Measurements from ENCODE around the gene AUTS2.

DNA sequence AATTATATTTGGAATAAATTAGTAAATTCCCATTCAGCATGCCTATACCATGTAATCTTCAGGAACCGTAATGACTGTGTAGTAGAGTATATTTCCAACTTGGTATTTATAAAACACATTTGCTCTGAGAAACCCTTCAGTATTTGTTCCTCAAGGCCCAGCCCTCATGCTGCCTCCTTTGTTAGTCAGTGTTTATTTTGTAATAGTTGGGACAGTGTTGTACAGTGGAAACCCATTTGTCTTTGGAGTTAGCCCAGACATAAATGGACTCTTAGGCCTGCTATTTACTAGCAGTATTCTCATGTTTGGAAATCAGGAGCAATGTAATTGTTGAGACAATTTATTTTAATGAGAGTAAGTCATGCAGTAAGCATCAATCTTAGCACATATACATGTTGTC, 686.9 kb downstream of the AUTS2 start:
- TF ChIP-seq CTCF (IDR thresholded peaks at IDR 0.05; ENCODE audit: poor library complexity, severe bottlenecking): no peak
- TF ChIP-seq RAD21 (conservative IDR thresholded peaks at IDR 0.05): no peak
- TF ChIP-seq SMC3 (conservative IDR thresholded peaks at IDR 0.05; ENCODE audit: poor library complexity): no peak
- TF ChIP-seq, protein P1, sequence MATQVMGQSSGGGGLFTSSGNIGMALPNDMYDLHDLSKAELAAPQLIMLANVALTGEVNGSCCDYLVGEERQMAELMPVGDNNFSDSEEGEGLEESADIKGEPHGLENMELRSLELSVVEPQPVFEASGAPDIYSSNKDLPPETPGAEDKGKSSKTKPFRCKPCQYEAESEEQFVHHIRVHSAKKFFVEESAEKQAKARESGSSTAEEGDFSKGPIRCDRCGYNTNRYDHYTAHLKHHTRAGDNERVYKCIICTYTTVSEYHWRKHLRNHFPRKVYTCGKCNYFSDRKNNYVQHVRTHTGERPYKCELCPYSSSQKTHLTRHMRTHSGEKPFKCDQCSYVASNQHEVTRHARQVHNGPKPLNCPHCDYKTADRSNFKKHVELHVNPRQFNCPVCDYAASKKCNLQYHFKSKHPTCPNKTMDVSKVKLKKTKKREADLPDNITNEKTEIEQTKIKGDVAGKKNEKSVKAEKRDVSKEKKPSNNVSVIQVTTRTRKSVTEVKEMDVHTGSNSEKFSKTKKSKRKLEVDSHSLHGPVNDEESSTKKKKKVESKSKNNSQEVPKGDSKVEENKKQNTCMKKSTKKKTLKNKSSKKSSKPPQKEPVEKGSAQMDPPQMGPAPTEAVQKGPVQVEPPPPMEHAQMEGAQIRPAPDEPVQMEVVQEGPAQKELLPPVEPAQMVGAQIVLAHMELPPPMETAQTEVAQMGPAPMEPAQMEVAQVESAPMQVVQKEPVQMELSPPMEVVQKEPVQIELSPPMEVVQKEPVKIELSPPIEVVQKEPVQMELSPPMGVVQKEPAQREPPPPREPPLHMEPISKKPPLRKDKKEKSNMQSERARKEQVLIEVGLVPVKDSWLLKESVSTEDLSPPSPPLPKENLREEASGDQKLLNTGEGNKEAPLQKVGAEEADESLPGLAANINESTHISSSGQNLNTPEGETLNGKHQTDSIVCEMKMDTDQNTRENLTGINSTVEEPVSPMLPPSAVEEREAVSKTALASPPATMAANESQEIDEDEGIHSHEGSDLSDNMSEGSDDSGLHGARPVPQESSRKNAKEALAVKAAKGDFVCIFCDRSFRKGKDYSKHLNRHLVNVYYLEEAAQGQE (IDR thresholded peaks at IDR 0.05; ENCODE audit: borderline replicate concordance): no peak
- TF ChIP-seq EZH2 (IDR thresholded peaks at IDR 0.05; ENCODE audit: borderline replicate concordance, insufficient read depth, low read length, poor library complexity, severe bottlenecking): no peak
- TF ChIP-seq EP300 (conservative IDR thresholded peaks at IDR 0.05; ENCODE audit: poor library complexity, severe bottlenecking): no peak
- TF ChIP-seq POLR2AphosphoS5 (IDR thresholded peaks at IDR 0.05): no peak
- no peak for TF ChIP-seq TAF1 (IDR thresholded peaks at IDR 0.05; ENCODE audit: low read depth)
